ENCODE results near the gene PAK4. TPM values are rescaled to one million over a fixed set of nuclear protein-coding genes. Genes with fewer than 3 reads are reported as not detected.
"Not testable (repeated sequence)": the region's sequence is repeated elsewhere in the genome, so short reads cannot be mapped to it uniquely, and the experiment has no call there.

PAK4 gene
- total RNA-seq, 4 donors from 2014 or later: 20.7 to 25.3 (median 23.6) TPM

DNA sequence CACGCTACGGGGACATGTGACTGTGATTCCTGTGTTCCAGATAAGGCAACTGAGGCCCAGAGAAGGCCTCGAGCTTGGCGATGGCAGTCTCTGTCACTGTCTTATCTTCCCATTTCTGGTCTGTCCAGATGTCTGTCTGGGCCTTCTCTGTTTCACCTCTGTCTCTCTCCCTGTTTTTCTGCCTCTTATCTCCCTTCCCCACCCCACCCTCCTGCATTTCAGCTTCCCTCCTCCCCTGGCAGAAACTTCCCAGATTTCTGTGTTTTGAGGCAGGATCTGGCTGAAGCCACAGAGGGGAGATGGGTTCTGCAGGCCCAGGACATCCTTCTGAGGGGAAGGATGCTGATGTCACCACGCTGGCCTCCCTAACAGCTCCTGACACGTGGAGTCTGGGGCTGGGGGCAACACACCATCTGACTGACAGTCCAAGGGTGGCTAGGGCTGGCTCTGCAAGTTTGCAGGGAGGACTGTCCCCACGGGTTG is 14.4 kb downstream of the PAK4 start:
- Histone ChIP-seq H3K27me3 (no peaks in the 10 kb centered on the region), H3K36me3 (no peaks in the 10 kb centered on the region), H3K4me1 (peaks cover 54% of the 10 kb centered on the region), H3K27ac (no peak overlapping the region), H3K4me3 (no peak overlapping the region), H3K9me3 (no peaks in the 10 kb centered on the region)
- TF ChIP-seq, protein P1, sequence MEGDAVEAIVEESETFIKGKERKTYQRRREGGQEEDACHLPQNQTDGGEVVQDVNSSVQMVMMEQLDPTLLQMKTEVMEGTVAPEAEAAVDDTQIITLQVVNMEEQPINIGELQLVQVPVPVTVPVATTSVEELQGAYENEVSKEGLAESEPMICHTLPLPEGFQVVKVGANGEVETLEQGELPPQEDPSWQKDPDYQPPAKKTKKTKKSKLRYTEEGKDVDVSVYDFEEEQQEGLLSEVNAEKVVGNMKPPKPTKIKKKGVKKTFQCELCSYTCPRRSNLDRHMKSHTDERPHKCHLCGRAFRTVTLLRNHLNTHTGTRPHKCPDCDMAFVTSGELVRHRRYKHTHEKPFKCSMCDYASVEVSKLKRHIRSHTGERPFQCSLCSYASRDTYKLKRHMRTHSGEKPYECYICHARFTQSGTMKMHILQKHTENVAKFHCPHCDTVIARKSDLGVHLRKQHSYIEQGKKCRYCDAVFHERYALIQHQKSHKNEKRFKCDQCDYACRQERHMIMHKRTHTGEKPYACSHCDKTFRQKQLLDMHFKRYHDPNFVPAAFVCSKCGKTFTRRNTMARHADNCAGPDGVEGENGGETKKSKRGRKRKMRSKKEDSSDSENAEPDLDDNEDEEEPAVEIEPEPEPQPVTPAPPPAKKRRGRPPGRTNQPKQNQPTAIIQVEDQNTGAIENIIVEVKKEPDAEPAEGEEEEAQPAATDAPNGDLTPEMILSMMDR (IDR thresholded peaks at IDR 0.05): no peak
- no peak for TF ChIP-seq POLR2A (IDR thresholded peaks at IDR 0.05)
- TF ChIP-seq EP300 (IDR thresholded peaks at IDR 0.05): no peak
- TF ChIP-seq POLR2AphosphoS5 (IDR thresholded peaks at IDR 0.05): no peak
- no peak for DNase-seq (ENCODE audit: low spot score in 2 of 2)
- 65% methylated on average over 6 of the region's 7 CpGs for WGBS

DNA sequence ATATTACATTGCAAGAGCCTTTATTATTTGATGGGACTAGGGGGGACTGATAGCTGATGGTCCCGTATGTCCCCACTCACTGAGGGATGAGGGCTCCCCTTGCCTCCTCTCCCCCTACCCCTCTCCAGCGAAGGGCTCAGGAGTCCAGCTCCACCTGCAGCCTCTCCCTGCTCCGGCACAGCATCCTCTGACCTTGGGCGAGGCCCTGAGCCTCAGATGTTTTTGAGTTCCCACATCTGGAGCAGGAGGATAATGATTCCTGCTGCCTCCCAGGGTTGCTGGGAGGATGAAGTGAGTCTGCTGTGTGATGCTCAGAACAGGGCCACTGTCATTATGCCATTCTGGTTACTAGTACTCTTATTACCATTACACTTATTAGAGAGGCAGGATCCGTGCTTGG is 15.0 kb downstream of the PAK4 start:
- peaks cover 60% of the 10 kb centered on the region for H3K4me1 ChIP-seq
- TF ChIP-seq EP300 (IDR thresholded peaks at IDR 0.05) (no peak), POLR2AphosphoS5 (IDR thresholded peaks at IDR 0.05) (no peak), POLR2A (IDR thresholded peaks at IDR 0.05) (no peak)
- TF ChIP-seq, protein P1 (IDR thresholded peaks at IDR 0.05): no peak
- no peak overlapping the region for H3K27ac ChIP-seq
- no peaks in the 10 kb centered on the region for H3K36me3 ChIP-seq
- 64% methylated on average over 5 of the region's 5 CpGs for WGBS
- H3K4me3 ChIP-seq: no peak overlapping the region
- no peak for DNase-seq (ENCODE audit: low spot score in 2 of 2)
- H3K9me3 ChIP-seq: no peaks in the 10 kb centered on the region
- H3K27me3 ChIP-seq: no peaks in the 10 kb centered on the region

DNA sequence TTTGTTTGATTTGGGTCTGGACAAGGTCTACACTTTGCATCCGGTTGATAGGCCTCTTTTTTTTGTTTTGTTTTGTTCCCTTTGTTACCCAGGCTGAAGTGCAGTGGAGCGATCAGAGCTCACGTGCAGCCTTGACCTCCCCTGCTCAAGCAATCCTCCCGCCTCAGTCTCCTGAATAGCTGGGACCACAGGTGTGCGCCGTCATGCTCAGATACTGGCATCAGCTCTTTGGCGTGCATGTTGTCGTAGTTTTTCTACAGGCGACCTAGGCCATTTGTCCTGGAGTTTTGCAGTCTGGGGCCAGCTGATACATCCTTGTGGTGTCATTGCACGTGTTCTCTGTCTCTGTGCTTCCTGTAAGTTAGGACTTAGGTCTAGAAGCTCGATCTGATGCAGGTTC is 16.3 kb downstream of the PAK4 start:
- Histone ChIP-seq H3K4me3 (no peak overlapping the region), H3K36me3 (no peaks in the 10 kb centered on the region), H3K27me3 (no peaks in the 10 kb centered on the region), H3K27ac (no peak overlapping the region), H3K4me1 (peaks cover 60% of the 10 kb centered on the region), H3K9me3 (no peaks in the 10 kb centered on the region)
- 83% methylated on average over 11 of the region's 11 CpGs for WGBS
- TF ChIP-seq, protein P1 (IDR thresholded peaks at IDR 0.05): no peak
- TF ChIP-seq POLR2A (IDR thresholded peaks at IDR 0.05) (no peak), POLR2AphosphoS5 (IDR thresholded peaks at IDR 0.05) (no peak), EP300 (IDR thresholded peaks at IDR 0.05) (no peak)
- no peak for DNase-seq (ENCODE audit: low spot score in 2 of 2)

DNA sequence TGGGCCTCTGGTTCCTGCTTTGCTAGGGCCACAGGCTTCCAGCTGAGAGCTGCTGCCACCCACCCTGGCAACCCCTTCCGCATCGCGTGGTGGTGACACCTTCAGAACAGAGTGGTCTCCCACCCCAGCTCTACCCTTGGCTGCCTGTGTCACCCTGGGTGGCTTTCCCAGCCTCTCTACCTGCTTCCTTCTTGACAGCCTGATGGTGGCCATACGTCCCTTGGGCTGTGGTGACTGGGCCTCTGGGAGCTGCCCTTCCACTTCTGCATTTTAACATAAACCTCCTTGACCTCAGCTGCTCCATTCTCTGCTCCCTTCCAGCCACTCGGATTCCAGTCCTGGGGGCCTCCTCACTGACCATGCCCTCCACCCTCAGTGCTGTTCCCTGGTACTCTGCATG is 17.0 kb downstream of the PAK4 start:
- DNase-seq (ENCODE audit: low spot score in 2 of 2): no peak
- Histone ChIP-seq H3K36me3 (no peaks in the 10 kb centered on the region), H3K4me3 (no peak overlapping the region), H3K4me1 (peaks cover 55% of the 10 kb centered on the region), H3K27ac (no peak overlapping the region), H3K9me3 (no peaks in the 10 kb centered on the region), H3K27me3 (no peaks in the 10 kb centered on the region)
- 91% methylated on average over 5 of the region's 5 CpGs for WGBS
- TF ChIP-seq, protein P1 (IDR thresholded peaks at IDR 0.05): no peak

DNA sequence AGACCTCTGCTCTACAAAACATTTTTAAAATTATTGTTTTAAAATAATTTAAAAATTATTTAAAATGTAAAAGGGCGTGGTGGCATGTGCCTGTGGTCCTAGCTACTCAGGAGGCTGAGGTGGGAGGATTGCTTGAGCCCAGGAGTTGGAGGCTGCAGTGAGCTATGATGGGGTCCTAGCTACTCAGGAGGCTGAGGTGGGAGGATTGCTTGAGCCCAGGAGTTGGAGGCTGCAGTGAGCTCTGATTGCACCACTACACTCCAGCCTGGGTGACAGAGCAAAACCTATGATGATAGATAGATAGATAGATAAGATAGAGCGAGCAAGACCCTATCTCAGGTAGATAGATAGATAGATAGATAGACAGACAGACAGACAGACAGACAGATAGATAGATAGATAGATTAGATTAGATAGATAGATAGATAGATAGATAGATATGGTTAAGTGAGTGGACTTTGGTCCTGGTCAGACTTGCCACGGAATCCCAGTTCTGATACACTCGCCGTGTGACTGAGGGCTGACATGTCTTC is 18.2 kb downstream of the PAK4 start:
- not testable (repeated sequence) for H3K27me3 ChIP-seq; DNase-seq (ENCODE audit: low spot score in 2 of 2); H3K4me3 ChIP-seq; H3K36me3 ChIP-seq; H3K9me3 ChIP-seq
- Histone ChIP-seq H3K27ac (peak overlapping the region; percentile 87), H3K4me1 (peaks cover 46% of the 10 kb centered on the region)
- WGBS: 80% methylated on average over 5 of the region's 5 CpGs

Data from suprapubic skin (tissue), 4 donors.